ENCODE data around the gene C8A. TPM values are rescaled to one million over a fixed set of nuclear protein-coding genes. Genes with fewer than 3 reads are reported as not detected.

Gene C8A
- total and polyA plus RNA-seq, 2 of the 13 experiments (the other 11 are each of a cell fraction or from before 2014, with no cell fraction given), result 10.5 to 15.0 TPM

GRCh38 chr1:56831871-56832693 lies 22.5 kb upstream of the C8A start (continued):
- TF ChIP-seq, protein P1, sequence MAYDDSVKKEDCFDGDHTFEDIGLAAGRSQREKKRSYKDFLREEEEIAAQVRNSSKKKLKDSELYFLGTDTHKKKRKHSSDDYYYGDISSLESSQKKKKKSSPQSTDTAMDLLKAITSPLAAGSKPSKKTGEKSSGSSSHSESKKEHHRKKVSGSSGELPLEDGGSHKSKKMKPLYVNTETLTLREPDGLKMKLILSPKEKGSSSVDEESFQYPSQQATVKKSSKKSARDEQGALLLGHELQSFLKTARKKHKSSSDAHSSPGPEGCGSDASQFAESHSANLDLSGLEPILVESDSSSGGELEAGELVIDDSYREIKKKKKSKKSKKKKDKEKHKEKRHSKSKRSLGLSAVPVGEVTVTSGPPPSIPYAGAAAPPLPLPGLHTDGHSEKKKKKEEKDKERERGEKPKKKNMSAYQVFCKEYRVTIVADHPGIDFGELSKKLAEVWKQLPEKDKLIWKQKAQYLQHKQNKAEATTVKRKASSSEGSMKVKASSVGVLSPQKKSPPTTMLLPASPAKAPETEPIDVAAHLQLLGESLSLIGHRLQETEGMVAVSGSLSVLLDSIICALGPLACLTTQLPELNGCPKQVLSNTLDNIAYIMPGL (CRISPR knock-in tag; IDR thresholded peaks at IDR 0.05; ENCODE audit: borderline replicate concordance in 1 of 2, low read depth in 1 of 2), result 0 out of 4 replicates have a peak, but pooled peaks of 1 of the 2 experiments have one; percentile 37
- TF ChIP-seq, protein P2, sequence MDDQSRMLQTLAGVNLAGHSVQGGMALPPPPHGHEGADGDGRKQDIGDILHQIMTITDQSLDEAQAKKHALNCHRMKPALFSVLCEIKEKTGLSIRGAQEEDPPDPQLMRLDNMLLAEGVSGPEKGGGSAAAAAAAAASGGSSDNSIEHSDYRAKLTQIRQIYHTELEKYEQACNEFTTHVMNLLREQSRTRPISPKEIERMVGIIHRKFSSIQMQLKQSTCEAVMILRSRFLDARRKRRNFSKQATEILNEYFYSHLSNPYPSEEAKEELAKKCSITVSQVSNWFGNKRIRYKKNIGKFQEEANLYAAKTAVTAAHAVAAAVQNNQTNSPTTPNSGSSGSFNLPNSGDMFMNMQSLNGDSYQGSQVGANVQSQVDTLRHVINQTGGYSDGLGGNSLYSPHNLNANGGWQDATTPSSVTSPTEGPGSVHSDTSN (CRISPR knock-in tag; IDR thresholded peaks at IDR 0.05; ENCODE audit: borderline replicate concordance), result no peak
- no peak for TF ChIP-seq SOX13 (IDR thresholded peaks at IDR 0.05)
- TF ChIP-seq SOX13 (CRISPR knock-in tag; conservative IDR thresholded peaks at IDR 0.05 in 1 of 2, IDR thresholded peaks at IDR 0.05 in 1 of 2), result peak in 1 of 2 experiments; percentile 12; a peak in 1 of 4 replicates
- TF ChIP-seq AHR (CRISPR knock-in tag; IDR thresholded peaks at IDR 0.05), result no peak
- 0 out of 2 replicates have a peak, but pooled peaks have one; percentile 30 for TF ChIP-seq KDM2A (CRISPR knock-in tag; IDR thresholded peaks at IDR 0.05; ENCODE audit: borderline replicate concordance, low read depth)
- TF ChIP-seq FOSL2 (CRISPR knock-in tag; IDR thresholded peaks at IDR 0.05), result peak; percentile 64
- no peak for TF ChIP-seq ZC3H13 (CRISPR knock-in tag; IDR thresholded peaks at IDR 0.05)
- TF ChIP-seq TEAD3 (CRISPR knock-in tag; optimal IDR thresholded peaks at IDR 0.05; ENCODE audit: borderline replicate concordance), result peak; percentile 27
- 0 out of 2 replicates have a peak, but pooled peaks have one; percentile 38 for TF ChIP-seq MIER2 (CRISPR knock-in tag; IDR thresholded peaks at IDR 0.05)
- no peak for TF ChIP-seq ZNF703 (CRISPR knock-in tag; IDR thresholded peaks at IDR 0.05; ENCODE audit: borderline replicate concordance)
- no peak for TF ChIP-seq ZNF30 (CRISPR knock-in tag; IDR thresholded peaks at IDR 0.05)
- TF ChIP-seq ZNF33B (CRISPR knock-in tag; IDR thresholded peaks at IDR 0.05), result no peak
- no peak for TF ChIP-seq ZUFSP (CRISPR knock-in tag; IDR thresholded peaks at IDR 0.05; ENCODE audit: borderline replicate concordance)
- TF ChIP-seq U2AF2 (IDR thresholded peaks at IDR 0.05; ENCODE audit: low read depth, low read length), result no peak
- no peak for TF ChIP-seq ZNF816 (CRISPR knock-in tag; IDR thresholded peaks at IDR 0.05; ENCODE audit: borderline replicate concordance)
- TF ChIP-seq ZNF430 (CRISPR knock-in tag; IDR thresholded peaks at IDR 0.05), result no peak
- TF ChIP-seq KAT8 (CRISPR knock-in tag; IDR thresholded peaks at IDR 0.05), result 0 out of 2 replicates have a peak, but pooled peaks have one; percentile 21

Measured in HepG2 (cell line).